ENCODE measurements around the gene PPIL6.
"Not testable (repeated sequence)": the region's sequence is repeated elsewhere in the genome, so short reads cannot be mapped to it uniquely, and the experiment has no call there.

The PPIL6 gene

DNA sequence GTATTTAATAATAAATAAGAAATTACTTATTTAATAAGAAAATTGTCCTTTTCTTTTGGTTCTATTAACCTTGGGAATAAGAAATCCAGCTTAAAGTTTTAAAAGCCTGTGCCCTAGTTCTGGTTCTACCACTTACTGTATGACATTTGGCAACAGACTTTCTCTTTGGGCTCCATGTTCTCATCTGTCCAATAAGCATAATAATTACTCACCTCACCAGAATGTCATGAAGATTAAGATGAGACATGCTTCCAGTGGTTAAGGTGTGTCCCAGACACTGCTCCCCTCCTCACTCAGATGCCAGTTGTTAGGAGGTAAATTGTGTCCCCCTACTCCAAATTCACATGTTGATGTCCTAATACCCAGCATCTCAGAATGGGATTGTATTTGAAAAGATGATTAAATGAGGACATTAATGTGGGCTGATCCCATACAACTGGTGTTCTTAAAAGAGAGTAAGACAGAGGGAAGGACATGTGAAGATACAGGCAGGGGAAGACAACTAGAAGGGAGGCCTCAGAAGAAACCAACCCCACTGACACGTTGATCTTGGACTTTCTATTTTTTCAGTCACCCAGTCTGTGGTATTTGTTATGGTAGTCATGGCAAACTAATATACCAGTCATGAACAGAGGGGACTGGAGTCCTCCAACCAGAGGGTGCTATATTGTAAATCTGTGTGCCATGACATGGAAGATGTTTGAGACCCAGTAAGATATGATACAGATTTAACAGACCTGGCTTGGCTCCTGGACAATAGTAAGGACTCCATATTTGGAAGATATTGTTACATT, 21.5 kb upstream of the PPIL6 start:
- TF ChIP-seq POLR2A (IDR thresholded peaks at IDR 0.05; ENCODE audit: low read depth, low read length) (no peak), TAF1 (IDR thresholded peaks at IDR 0.05; ENCODE audit: borderline replicate concordance, low read depth, low read length) (no peak), POLR2AphosphoS5 (IDR thresholded peaks at IDR 0.05; ENCODE audit: low read depth, low read length) (no peak)
- DNase-seq (ENCODE audit: insufficient read length): no peak
- no peak for FAIRE-seq

GRCh38 chr6:109461205-109461604, 20.8 kb upstream of the PPIL6 start:
- not testable (repeated sequence) for FAIRE-seq; DNase-seq (ENCODE audit: insufficient read length)

- DNase-seq (ENCODE audit: insufficient read length) (no peak), FAIRE-seq (no peak)
- TF ChIP-seq POLR2AphosphoS5 (IDR thresholded peaks at IDR 0.05; ENCODE audit: low read depth, low read length) (no peak), POLR2A (IDR thresholded peaks at IDR 0.05; ENCODE audit: low read depth, low read length) (no peak), TAF1 (IDR thresholded peaks at IDR 0.05; ENCODE audit: borderline replicate concordance, low read depth, low read length) (no peak)
These were observed 19.9 kb upstream of the PPIL6 start for GRCh38 chr6:109460161-109460829.

DNA sequence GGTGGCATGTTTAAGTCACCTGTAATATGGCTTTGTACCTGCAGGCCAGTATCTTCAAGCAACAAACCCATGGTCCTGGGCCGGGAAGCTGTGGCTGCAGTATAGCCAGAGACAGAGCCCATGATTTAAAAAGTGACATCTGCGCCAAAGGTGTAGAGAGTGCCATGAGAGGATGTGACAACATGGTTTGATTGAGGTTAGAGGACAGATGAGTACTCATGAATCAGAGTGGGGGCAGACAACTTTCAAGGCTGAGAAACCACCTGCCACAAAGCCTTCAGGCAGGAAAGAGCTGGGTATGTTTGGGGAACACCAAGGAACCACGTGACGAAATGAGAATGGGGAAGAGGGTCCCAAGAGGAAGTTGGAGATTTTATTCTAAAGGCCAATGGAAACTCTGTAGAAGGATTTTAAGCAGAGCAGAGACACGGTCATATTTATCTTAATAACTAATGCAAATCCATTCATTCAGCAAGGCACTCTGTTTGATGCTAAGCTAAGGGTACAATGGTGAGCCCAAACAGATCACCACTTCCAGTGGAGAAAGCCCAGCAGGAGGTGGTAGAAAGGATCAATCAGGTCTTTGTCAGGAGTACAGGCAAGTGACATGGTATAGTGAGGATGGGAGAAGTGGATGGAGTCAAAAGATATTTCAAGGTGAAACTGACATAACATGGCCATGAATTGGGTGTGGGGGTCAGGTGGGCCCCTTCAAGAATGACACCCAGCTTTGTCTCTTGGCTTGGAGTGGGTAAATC, 18.5 kb upstream of the PPIL6 start:
- no peak for TF ChIP-seq POLR2AphosphoS5 (IDR thresholded peaks at IDR 0.05; ENCODE audit: low read depth, low read length)
- 0 out of 2 replicates have a peak, but pooled peaks have one; percentile 16 for TF ChIP-seq POLR2A (IDR thresholded peaks at IDR 0.05; ENCODE audit: low read depth, low read length)
- no peak for DNase-seq (ENCODE audit: insufficient read length)
- FAIRE-seq: peak; percentile 81

- peak; percentile 64 for FAIRE-seq
- no peak for DNase-seq (ENCODE audit: insufficient read length)
- no peak for TF ChIP-seq POLR2A (IDR thresholded peaks at IDR 0.05; ENCODE audit: low read depth, low read length)
- no peak for TF ChIP-seq POLR2AphosphoS5 (IDR thresholded peaks at IDR 0.05; ENCODE audit: low read depth, low read length)
- no peak for TF ChIP-seq TAF1 (IDR thresholded peaks at IDR 0.05; ENCODE audit: borderline replicate concordance, low read depth, low read length)
These were observed 17.2 kb upstream of the PPIL6 start for GRCh38 chr6:109457562-109457996.

GRCh38 chr6:109456710-109457561, 16.5 kb upstream of the PPIL6 start:
- TF ChIP-seq POLR2A (IDR thresholded peaks at IDR 0.05; ENCODE audit: low read depth, low read length) (no peak), POLR2AphosphoS5 (IDR thresholded peaks at IDR 0.05; ENCODE audit: low read depth, low read length) (no peak), TAF1 (IDR thresholded peaks at IDR 0.05; ENCODE audit: borderline replicate concordance, low read depth, low read length) (no peak)
- no peak for DNase-seq (ENCODE audit: insufficient read length)
- peak; percentile 62 for FAIRE-seq

GRCh38 chr6:109456111-109456583, 15.7 kb upstream of the PPIL6 start:
- DNase-seq (ENCODE audit: insufficient read length) (no peak), FAIRE-seq (no peak)
- TF ChIP-seq POLR2A (IDR thresholded peaks at IDR 0.05; ENCODE audit: low read depth, low read length) (no peak), POLR2AphosphoS5 (IDR thresholded peaks at IDR 0.05; ENCODE audit: low read depth, low read length) (no peak), TAF1 (IDR thresholded peaks at IDR 0.05; ENCODE audit: borderline replicate concordance, low read depth, low read length) (no peak)

GRCh38 chr6:109455437-109456110, 15.1 kb upstream of the PPIL6 start, which contains the start of gene MICAL1:
TSS of gene MICAL1 (minus strand) at chr6:109455772. CDS start at chr6:109454196, 1,576 bp downstream.
- TF ChIP-seq POLR2A (IDR thresholded peaks at IDR 0.05; ENCODE audit: low read depth, low read length) (peak; percentile 79), TAF1 (IDR thresholded peaks at IDR 0.05; ENCODE audit: borderline replicate concordance, low read depth, low read length) (0 out of 2 replicates have a peak, but pooled peaks have one; percentile 8), POLR2AphosphoS5 (IDR thresholded peaks at IDR 0.05; ENCODE audit: low read depth, low read length) (peak; percentile 75)
- DNase-seq (ENCODE audit: insufficient read length): peak; percentile 74
- peak; percentile 79 for FAIRE-seq

GRCh38 chr6:109454496-109455436, 14.3 kb upstream of the PPIL6 start:
- 0 out of 2 replicates have a peak, but pooled peaks have one; percentile 44 for TF ChIP-seq TAF1 (IDR thresholded peaks at IDR 0.05; ENCODE audit: borderline replicate concordance, low read depth, low read length)
- TF ChIP-seq POLR2AphosphoS5 (IDR thresholded peaks at IDR 0.05; ENCODE audit: low read depth, low read length): peak; percentile 87
- peak; percentile 90 for TF ChIP-seq POLR2A (IDR thresholded peaks at IDR 0.05; ENCODE audit: low read depth, low read length)
- DNase-seq (ENCODE audit: insufficient read length) (peak; percentile 56), FAIRE-seq (peak; percentile 91)

Measured in GM12892 (cell line).